ENCODE measurements around the gene TRMT1. TPM values are rescaled to one million over a fixed set of nuclear protein-coding genes. Genes with fewer than 3 reads are reported as not detected.

The TRMT1 gene
- total RNA-seq, 4 donors from 2014 or later = 23.2 to 99.4 (median 33.6) TPM

DNA sequence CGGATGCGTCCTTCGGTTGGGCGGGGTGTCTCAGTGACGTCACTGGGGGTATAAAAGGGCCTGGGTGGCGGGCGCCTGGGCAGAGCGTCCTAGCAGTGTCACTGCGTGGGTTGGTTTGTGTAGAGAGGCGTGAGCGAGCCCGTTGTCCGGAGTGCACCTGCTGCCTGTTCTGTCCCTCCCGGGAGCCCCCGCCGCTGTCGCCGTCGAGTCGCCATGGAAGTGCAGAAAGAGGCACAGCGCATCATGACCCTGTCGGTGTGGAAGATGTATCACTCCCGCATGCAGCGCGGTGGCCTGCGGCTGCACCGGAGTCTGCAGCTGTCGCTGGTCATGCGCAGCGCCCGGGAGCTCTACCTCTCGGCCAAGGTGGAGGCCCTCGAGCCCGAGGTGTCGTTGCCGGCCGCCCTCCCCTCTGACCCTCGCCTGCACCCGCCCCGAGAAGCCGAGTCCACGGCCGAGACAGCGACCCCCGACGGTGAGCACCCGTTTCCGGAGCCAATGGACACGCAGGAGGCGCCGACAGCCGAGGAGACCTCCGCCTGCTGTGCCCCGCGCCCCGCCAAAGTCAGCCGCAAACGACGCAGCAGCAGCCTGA is 36.5 kb upstream of the TRMT1 start:
- Histone ChIP-seq H3K4me3 (peak overlapping the region; percentile 79 to 81), H3K4me1 (peaks cover 0 to 7% of the 10 kb centered on the region in 2 donors), H3K9me3 (no peaks in the 10 kb centered on the region), H3K36me3 (no peaks in the 10 kb centered on the region), H3K27me3 (no peaks in the 10 kb centered on the region), H3K27ac (peak overlapping the region; percentile 94 to 98)
- intact Hi-C loops (cut with DNase I; ENCODE audit: low total_unique reads) = no loop called here
- peak; percentile 99 to 100 for TF ChIP-seq POLR2A (IDR thresholded peaks at IDR 0.05)
- TF ChIP-seq, protein P1, sequence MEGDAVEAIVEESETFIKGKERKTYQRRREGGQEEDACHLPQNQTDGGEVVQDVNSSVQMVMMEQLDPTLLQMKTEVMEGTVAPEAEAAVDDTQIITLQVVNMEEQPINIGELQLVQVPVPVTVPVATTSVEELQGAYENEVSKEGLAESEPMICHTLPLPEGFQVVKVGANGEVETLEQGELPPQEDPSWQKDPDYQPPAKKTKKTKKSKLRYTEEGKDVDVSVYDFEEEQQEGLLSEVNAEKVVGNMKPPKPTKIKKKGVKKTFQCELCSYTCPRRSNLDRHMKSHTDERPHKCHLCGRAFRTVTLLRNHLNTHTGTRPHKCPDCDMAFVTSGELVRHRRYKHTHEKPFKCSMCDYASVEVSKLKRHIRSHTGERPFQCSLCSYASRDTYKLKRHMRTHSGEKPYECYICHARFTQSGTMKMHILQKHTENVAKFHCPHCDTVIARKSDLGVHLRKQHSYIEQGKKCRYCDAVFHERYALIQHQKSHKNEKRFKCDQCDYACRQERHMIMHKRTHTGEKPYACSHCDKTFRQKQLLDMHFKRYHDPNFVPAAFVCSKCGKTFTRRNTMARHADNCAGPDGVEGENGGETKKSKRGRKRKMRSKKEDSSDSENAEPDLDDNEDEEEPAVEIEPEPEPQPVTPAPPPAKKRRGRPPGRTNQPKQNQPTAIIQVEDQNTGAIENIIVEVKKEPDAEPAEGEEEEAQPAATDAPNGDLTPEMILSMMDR (IDR thresholded peaks at IDR 0.05) = peak in 2 of 4 experiments; percentile 15 to 43
- DNase-seq = peak; percentile 97 to 98

DNA sequence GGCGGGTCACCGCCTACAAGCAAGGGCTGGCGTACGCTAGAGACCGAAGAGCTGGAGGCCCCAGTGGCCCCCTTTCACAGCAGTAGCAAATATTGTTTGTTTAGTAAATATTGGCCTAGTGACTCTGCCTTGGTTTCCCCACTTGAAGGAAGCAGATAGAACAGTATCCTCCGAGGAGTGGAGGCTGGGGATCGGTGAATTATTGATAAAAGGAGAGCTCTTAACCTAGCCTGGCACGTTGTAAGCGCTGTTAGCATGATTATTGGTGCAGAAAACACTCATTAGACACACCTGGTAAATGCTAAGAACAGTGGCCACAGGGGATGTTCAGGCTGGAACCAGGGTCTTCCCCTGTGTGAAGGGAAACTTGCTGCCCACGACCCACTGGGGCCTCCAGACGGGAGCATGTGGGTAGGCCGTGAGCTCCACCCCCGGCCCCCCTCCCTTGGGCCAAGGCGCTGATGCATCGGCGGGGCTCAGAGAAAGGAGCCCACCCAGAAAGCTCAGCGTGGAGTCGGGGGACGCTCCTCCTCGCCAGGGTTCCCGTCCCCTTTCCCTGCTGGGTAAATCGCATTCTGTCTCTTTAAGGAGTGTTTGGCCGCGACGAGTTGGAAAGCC is 35.9 kb upstream of the TRMT1 start:
- intact Hi-C loops (cut with DNase I; ENCODE audit: low total_unique reads) = no loop called here
- Histone ChIP-seq H3K27ac (peak overlapping the region; percentile 94 to 98), H3K36me3 (no peaks in the 10 kb centered on the region), H3K27me3 (no peaks in the 10 kb centered on the region), H3K4me3 (peak overlapping the region; percentile 79 to 81), H3K9me3 (no peaks in the 10 kb centered on the region), H3K4me1 (peaks cover 0 to 7% of the 10 kb centered on the region in 2 donors)
- no peak for TF ChIP-seq POLR2A (IDR thresholded peaks at IDR 0.05)
- TF ChIP-seq, protein P1 (IDR thresholded peaks at IDR 0.05) = no peak
- no peak for DNase-seq

DNA sequence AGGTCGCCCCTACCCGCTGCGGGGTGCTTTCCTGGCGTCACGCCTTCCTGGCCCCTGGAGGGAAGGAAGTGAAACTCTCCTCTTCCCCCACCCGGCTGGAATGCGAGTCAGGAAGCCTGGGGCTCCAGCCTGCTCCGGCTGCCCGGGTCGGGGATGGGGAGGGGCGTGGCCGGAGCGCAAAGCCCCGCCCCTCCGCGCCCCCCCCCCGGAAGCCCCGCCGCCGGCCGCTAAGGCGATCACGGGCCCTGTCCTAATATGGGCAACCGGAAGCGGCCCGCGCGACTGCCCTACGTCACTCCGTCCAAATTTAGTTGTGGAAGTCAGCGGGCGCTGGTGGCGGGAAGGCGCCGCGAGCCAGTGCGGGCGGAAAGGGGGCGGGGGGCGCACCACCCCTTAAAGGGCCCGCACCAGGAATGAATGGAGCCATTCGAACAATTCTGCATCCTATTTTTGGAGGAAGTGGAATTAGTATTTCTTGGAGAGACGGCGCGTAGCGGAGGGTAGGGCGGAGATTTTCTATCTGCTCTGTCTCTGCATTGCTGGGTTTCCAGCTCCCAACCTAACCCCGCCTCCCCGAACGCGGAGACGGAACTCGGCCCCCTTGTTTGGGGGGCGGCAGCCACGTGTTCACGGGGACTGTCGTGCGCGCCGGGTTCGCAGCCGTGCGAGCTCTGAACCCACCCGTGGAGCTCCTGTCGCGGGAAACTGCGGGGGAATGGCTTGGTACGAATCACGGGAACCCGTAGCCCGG is 35.2 kb upstream of the TRMT1 start:
- Histone ChIP-seq H3K36me3 (no peaks in the 10 kb centered on the region), H3K4me1 (peaks cover 0 to 7% of the 10 kb centered on the region in 2 donors), H3K27ac (peak overlapping the region; percentile 94 to 98), H3K4me3 (peak overlapping the region; percentile 81 to 84), H3K9me3 (no peaks in the 10 kb centered on the region), H3K27me3 (no peaks in the 10 kb centered on the region)
- DNase-seq = peak; percentile 98
- peak; percentile 95 to 98 for TF ChIP-seq POLR2A (IDR thresholded peaks at IDR 0.05)
- TF ChIP-seq, protein P1 (IDR thresholded peaks at IDR 0.05) = peak; percentile 5 to 42 (median 24)
- intact Hi-C loops (cut with DNase I; ENCODE audit: low total_unique reads) = no loop called here

DNA sequence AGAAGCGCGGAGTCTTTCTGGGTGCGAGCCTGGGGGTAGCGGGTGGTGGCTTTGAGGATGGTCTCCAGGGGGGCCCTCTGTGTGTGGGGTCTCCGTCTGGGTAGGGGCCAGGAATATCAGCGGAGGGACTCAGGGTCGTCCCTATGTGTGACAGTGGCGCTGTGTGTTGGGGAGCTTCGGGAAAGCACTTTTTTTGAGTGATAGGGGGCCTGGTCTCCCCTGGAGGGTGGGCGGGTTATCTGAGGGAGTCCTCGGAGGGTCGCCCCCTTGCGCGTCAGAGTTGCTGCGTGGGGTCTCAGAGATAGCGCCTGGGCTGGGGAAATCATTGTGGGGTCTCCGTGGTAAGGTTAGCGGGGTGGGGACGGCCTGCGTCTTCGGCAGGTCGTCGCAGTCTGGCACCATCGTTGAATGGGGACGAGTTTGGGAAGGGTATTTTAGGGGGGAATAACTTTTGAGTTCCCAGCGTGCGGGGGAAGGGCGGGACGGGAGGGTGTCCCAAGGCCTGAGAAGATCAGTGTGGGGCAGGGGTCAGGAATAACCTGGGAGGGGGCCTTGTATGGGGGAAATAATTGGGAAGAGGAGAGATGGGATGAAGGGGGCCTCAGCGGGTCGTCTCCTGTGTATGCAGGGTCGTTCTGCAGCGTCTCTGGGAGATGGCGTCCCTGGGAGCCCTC is 34.5 kb upstream of the TRMT1 start:
- no peaks in the 10 kb centered on the region for H3K9me3 ChIP-seq
- no peaks in the 10 kb centered on the region for H3K36me3 ChIP-seq
- H3K4me3 ChIP-seq = peak overlapping the region; percentile 73 to 84
- peak overlapping the region; percentile 94 to 98 for H3K27ac ChIP-seq
- H3K4me1 ChIP-seq = peaks cover 0 to 7% of the 10 kb centered on the region in 2 donors
- peak; percentile 57 to 60 for DNase-seq
- no peaks in the 10 kb centered on the region for H3K27me3 ChIP-seq
- TF ChIP-seq, protein P1 (IDR thresholded peaks at IDR 0.05) = no peak
- TF ChIP-seq POLR2A (IDR thresholded peaks at IDR 0.05) = no peak
- intact Hi-C loops (cut with DNase I; ENCODE audit: low total_unique reads) = no loop called here

Data from uterus (tissue), 4 donors.